HEK293 (cell line): ENCODE measurements around the gene GJD4.

Experiments
- CTCF ChIA-PET: fragments of 350-600 bp; formaldehyde crosslinking; extraction: SDS; loops from one replicate; lab custom pipeline; 2021; ENCODE audit warnings: antibody characterized with exemption; lab: Yijun Ruan, JAX
- POLR2A ChIA-PET: fragments of 300-600 bp; formaldehyde crosslinking; extraction: SDS; loops from one replicate; lab custom pipeline; 2020; ENCODE audit warnings: antibody characterized with exemption, inconsistent platforms; lab: Yijun Ruan, JAX
- H3K27ac ChIP-seq: fragments of 200-500 bp; sonication (Bioruptor generic); 2 replicates; pipeline ENCODE4 v1.5.1; 2014; ENCODE audit warnings: low read depth, low read length, control low read depth, inconsistent platforms; ENCODE audit errors: extremely low read depth
- H3K36me3 ChIP-seq, 2 experiments: fragments of 200-500 bp in 1 of 2; sonication (Bioruptor generic) in 1 of 2; 1 replicate in 1 of 2; 2 replicates in 1 of 2; pipeline ENCODE4 v1.5.1; 2014 to 2017; ENCODE audit warnings: inconsistent platforms in 2 of 2, low read length in 2 of 2; ENCODE audit not compliant: control insufficient read depth in 2 of 2, insufficient read depth in 1 of 2
- H3K4me1 ChIP-seq: fragments of 200-500 bp; sonication (Bioruptor generic); 2 replicates; pipeline ENCODE4 v1.5.1; 2014; ENCODE audit warnings: mild to moderate bottlenecking, low read length, inconsistent platforms; ENCODE audit not compliant: control insufficient read depth, insufficient read depth
- H3K4me3 ChIP-seq: 2 replicates; pipeline ENCODE4 v1.5.1; 2011; ENCODE audit warnings: low read depth, mild to moderate bottlenecking, control low read depth, low read length, moderate library complexity
- H3K9me3 ChIP-seq: fragments of 200-500 bp; sonication (Bioruptor generic); 2 replicates; pipeline ENCODE4 v1.5.1; 2014; ENCODE audit warnings: low read depth, low read length, inconsistent platforms; ENCODE audit not compliant: control insufficient read depth, insufficient read depth
- GLI4 ChIP-seq: fragments of 450-650 bp; formaldehyde crosslinking; IDR thresholded peaks from 2 replicates; pipeline ENCODE4 v1.5.1; 2016; ENCODE audit warnings: missing biosample characterization, missing genetic modification characterization
- GLIS1 ChIP-seq: fragments of 450-650 bp; formaldehyde crosslinking; IDR thresholded peaks from 2 replicates; pipeline ENCODE4 v1.5.1; 2016; ENCODE audit warnings: missing biosample characterization, missing genetic modification characterization
- HOXA7 ChIP-seq: sonication (generic); formaldehyde crosslinking; IDR thresholded peaks from 2 replicates; pipeline ENCODE4 v1.8.1; 2022; ENCODE audit warnings: missing genetic modification reagents, borderline replicate concordance
- KLF10 ChIP-seq: fragments of 450-650 bp; IDR thresholded peaks from 2 replicates; pipeline ENCODE4 v1.5.1; 2018; ENCODE audit warnings: missing biosample characterization, mild to moderate bottlenecking, missing genetic modification characterization
- SCRT2 ChIP-seq: fragments of 450-650 bp; formaldehyde crosslinking; IDR thresholded peaks from 2 replicates; pipeline ENCODE4 v1.5.1; 2016; ENCODE audit warnings: missing biosample characterization, missing genetic modification characterization
- ZNF138 ChIP-seq: fragments of 450-650 bp; formaldehyde crosslinking; IDR thresholded peaks from 2 replicates; pipeline ENCODE4 v1.5.1; 2016; ENCODE audit warnings: missing biosample characterization, missing genetic modification characterization, borderline replicate concordance
- ZNF175 ChIP-seq: fragments of 450-650 bp; formaldehyde crosslinking; IDR thresholded peaks from 2 replicates; pipeline ENCODE4 v1.5.1; 2016; ENCODE audit warnings: missing biosample characterization, missing genetic modification characterization
- ZNF266 ChIP-seq: fragments of 450-650 bp; formaldehyde crosslinking; IDR thresholded peaks from 2 replicates; pipeline ENCODE4 v1.5.1; 2016; ENCODE audit warnings: missing biosample characterization, missing genetic modification characterization, low read depth
- ZNF350 ChIP-seq: fragments of 450-650 bp; formaldehyde crosslinking; IDR thresholded peaks from 2 replicates; pipeline ENCODE4 v1.5.0; 2017; ENCODE audit warnings: missing biosample characterization, mild to moderate bottlenecking, missing genetic modification characterization
- ZNF404 ChIP-seq: fragments of 450-650 bp; formaldehyde crosslinking; IDR thresholded peaks from 2 replicates; pipeline ENCODE4 v1.5.1; 2017; ENCODE audit warnings: missing biosample characterization, missing genetic modification characterization
- ZNF426 ChIP-seq: fragments of 450-650 bp; formaldehyde crosslinking; IDR thresholded peaks from 2 replicates; pipeline ENCODE4 v1.5.1; 2017; ENCODE audit warnings: missing biosample characterization, missing genetic modification characterization, mild to moderate bottlenecking, inconsistent platforms, moderate library complexity
- ZNF610 ChIP-seq: fragments of 450-650 bp; formaldehyde crosslinking; IDR thresholded peaks from 2 replicates; pipeline ENCODE4 v1.5.1; 2016; ENCODE audit warnings: missing biosample characterization, missing genetic modification characterization, borderline replicate concordance
- ZNF658 ChIP-seq: fragments of 450-650 bp; formaldehyde crosslinking; IDR thresholded peaks from 2 replicates; pipeline ENCODE4; 2016; ENCODE audit warnings: missing biosample characterization, missing genetic modification characterization
- ZNF701 ChIP-seq: fragments of 450-650 bp; formaldehyde crosslinking; IDR thresholded peaks from 2 replicates; pipeline ENCODE4 v1.5.1; 2016; ENCODE audit warnings: missing biosample characterization, missing genetic modification characterization
- ZNF707 ChIP-seq: fragments of 450-650 bp; formaldehyde crosslinking; IDR thresholded peaks from 2 replicates; pipeline ENCODE4 v1.5.1; 2016; ENCODE audit warnings: missing biosample characterization, missing genetic modification characterization
- TF ChIP-seq, protein P1 (sequence below): fragments of 450-650 bp; IDR thresholded peaks from 2 replicates; pipeline ENCODE4 v1.5.1; 2018; ENCODE audit warnings: missing biosample characterization, missing genetic modification characterization
- TF ChIP-seq, protein P2 (sequence below): fragments of 450-650 bp; formaldehyde crosslinking; IDR thresholded peaks from 2 replicates; pipeline ENCODE4 v1.5.1; 2017; ENCODE audit warnings: missing biosample characterization, missing genetic modification characterization
- TF ChIP-seq, protein P3 (sequence below): fragments of 450-650 bp; formaldehyde crosslinking; IDR thresholded peaks from 2 replicates; pipeline ENCODE4; 2016; ENCODE audit warnings: missing biosample characterization, missing genetic modification characterization

The GJD4 gene

DNA sequence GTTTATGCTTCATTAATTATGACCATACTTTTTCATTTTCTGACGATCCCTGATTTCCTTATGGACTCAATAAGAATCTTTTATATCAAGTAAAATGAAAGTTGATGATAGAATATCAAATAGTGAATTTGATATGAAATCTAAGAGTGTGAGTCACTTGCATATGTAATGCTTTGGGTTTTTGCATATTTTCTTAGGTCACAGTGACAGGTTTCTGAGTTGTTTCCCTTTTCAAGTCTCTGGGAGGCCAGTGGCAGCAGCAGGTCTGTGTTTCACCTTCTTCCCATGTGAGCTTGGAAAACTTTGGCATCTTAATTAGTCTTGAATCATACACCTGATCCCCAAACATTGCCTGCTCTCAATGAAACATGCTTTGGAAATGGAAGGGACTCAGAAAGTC lies 34.7 kb upstream of the GJD4 start:
- Histone ChIP-seq H3K27ac (no peak overlapping the region), H3K36me3 (peaks cover 0 to 31% of the 10 kb centered on the region in 2 experiments; a peak in 2 of 3 replicates), H3K4me1 (no peaks in the 10 kb centered on the region), H3K4me3 (no peak overlapping the region), H3K9me3 (no peaks in the 10 kb centered on the region)
- ChIA-PET POLR2A (no interaction called here), CTCF (no interaction called here)
- TF ChIP-seq ZNF404 (tag by site-specific recombination) (no peak), ZNF707 (tag by site-specific recombination) (no peak), ZNF426 (no peak), ZNF138 (tag by site-specific recombination) (no peak), ZNF701 (tag by site-specific recombination) (no peak), ZNF266 (tag by site-specific recombination) (no peak)
- TF ChIP-seq, protein P1, sequence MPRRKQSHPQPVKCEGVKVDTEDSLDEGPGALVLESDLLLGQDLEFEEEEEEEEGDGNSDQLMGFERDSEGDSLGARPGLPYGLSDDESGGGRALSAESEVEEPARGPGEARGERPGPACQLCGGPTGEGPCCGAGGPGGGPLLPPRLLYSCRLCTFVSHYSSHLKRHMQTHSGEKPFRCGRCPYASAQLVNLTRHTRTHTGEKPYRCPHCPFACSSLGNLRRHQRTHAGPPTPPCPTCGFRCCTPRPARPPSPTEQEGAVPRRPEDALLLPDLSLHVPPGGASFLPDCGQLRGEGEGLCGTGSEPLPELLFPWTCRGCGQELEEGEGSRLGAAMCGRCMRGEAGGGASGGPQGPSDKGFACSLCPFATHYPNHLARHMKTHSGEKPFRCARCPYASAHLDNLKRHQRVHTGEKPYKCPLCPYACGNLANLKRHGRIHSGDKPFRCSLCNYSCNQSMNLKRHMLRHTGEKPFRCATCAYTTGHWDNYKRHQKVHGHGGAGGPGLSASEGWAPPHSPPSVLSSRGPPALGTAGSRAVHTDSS (tag by site-specific recombination): no peak

DNA sequence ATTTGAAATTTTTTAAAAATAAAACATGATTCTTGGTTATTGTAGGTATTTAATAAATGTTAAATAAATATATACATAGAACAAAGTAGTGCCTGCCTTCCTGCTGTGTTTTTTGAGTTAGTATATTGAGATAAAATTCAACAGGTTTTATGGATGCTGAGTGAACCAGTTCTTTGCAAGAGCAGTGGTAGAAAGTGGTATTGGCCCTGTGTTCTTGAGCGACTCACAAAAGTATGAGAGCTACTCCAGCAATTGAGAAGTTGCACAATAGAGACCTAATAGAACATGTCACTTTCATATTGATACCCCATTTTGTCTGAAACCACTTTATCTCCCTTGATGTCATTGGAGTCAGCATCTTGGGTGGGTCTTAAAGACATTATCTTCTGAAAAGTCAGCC lies 32.6 kb upstream of the GJD4 start:
- Histone ChIP-seq H3K4me3 (no peak overlapping the region), H3K27ac (no peak overlapping the region), H3K9me3 (no peaks in the 10 kb centered on the region), H3K36me3 (peaks cover 0 to 19% of the 10 kb centered on the region in 2 experiments; a peak in 1 of 3 replicates), H3K4me1 (no peaks in the 10 kb centered on the region)
- TF ChIP-seq SCRT2 (tag by site-specific recombination): 0 out of 2 replicates have a peak, but pooled peaks have one; percentile 19
- TF ChIP-seq GLI4 (tag by site-specific recombination): no peak
- ChIA-PET CTCF (interaction anchor here (1.7 kb wide), 1 partner anchor 10 kb away, joined by 8 read pairs; no protein-coding TSS in a partner anchor), POLR2A (no interaction called here)

DNA sequence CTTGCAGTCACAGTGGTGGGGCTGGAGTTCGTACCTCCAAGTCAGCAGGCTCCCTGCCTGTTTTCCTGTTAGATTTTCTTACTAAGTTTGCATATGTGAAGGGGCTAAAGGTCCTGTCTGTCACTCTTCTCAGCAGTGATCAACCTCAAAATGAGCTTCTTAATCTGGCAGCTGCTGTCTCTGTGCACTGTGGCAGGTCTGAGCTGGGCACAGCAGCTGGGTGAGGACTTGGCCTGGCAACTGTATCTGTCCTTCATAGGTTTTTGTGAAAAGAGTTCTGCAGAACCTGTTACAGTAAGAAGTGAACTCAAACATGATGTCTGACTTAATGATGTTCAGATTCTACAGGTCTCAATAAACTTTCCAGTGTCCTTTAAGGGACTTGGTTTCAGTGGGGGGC lies 31.3 kb upstream of the GJD4 start:
- TF ChIP-seq ZNF658 (tag by site-specific recombination) (no peak), ZNF707 (tag by site-specific recombination) (no peak)
- POLR2A ChIA-PET: no interaction called here
- no peak overlapping the region for H3K27ac ChIP-seq
- no peak overlapping the region for H3K4me3 ChIP-seq
- CTCF ChIA-PET: interaction anchor here (0.5 to 2.0 kb wide), 3 partner anchors 11 to 75 kb away, joined by 3 to 8 read pairs (median 4); no protein-coding TSS in a partner anchor
- H3K36me3 ChIP-seq: peaks cover 0 to 9% of the 10 kb centered on the region in 2 experiments; a peak in 1 of 3 replicates
- no peaks in the 10 kb centered on the region for H3K4me1 ChIP-seq
- H3K9me3 ChIP-seq: no peaks in the 10 kb centered on the region

DNA sequence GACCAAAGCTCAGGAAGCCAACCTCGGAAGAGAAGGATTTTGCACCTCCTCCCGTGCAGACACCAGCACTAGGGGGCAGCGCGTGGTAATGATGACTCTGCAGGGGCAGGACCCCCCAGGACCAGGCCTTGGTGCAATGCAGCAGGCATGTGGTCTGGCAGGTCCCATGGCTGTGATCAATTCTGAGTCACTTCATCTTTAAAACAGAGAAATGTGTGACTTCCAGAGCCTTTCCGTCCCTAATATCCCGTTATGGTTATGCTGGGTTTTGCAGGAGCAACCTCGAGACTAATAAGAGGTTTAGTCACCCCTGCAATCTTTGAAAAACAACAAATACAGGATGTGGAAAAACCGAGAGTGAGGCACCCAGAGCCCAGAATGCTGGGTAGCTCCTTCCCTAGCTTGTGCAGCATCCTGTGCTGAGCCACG lies 30.2 kb upstream of the GJD4 start:
- Histone ChIP-seq H3K36me3 (no peaks in the 10 kb centered on the region), H3K4me1 (no peaks in the 10 kb centered on the region), H3K27ac (no peak overlapping the region), H3K9me3 (no peaks in the 10 kb centered on the region), H3K4me3 (no peak overlapping the region)
- ChIA-PET CTCF (interaction anchor here (0.5 to 2.0 kb wide), 5 partner anchors 12 to 305 kb away, joined by 3 to 8 read pairs (median 3); no protein-coding TSS in a partner anchor), POLR2A (no interaction called here)
- TF ChIP-seq, protein P2, sequence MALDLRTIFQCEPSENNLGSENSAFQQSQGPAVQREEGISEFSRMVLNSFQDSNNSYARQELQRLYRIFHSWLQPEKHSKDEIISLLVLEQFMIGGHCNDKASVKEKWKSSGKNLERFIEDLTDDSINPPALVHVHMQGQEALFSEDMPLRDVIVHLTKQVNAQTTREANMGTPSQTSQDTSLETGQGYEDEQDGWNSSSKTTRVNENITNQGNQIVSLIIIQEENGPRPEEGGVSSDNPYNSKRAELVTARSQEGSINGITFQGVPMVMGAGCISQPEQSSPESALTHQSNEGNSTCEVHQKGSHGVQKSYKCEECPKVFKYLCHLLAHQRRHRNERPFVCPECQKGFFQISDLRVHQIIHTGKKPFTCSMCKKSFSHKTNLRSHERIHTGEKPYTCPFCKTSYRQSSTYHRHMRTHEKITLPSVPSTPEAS (tag by site-specific recombination): no peak
- TF ChIP-seq GLIS1 (tag by site-specific recombination): peak; percentile 58; the same call in 1 of the 2 replicates

DNA sequence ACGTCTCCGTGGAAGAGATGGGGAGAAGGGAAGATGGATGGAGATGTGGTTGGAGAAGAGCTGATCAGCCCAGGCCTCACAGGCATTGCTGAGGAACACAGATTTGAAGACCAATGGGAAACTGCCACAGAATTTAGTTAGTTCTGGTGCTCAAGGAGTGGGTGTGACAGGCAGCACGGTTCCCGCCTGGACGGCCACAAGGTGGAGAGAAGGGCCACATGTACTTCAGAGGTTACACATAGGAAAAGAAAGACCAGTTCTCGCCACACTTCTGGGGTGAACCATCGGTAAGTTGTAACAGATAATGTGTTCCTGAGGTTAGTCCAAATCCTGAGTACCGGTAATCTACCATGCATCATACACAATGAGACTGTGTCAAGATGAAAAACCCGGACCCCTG lies 29.5 kb upstream of the GJD4 start:
- H3K4me1 ChIP-seq: no peaks in the 10 kb centered on the region
- CTCF ChIA-PET: interaction anchor here (0.7 to 2.0 kb wide), 4 partner anchors 12 to 337 kb away, joined by 3 to 8 read pairs (median 3); no protein-coding TSS in a partner anchor
- no peak overlapping the region for H3K4me3 ChIP-seq
- POLR2A ChIA-PET: no interaction called here
- H3K36me3 ChIP-seq: no peaks in the 10 kb centered on the region
- no peaks in the 10 kb centered on the region for H3K9me3 ChIP-seq
- H3K27ac ChIP-seq: no peak overlapping the region
- TF ChIP-seq ZNF175 (tag by site-specific recombination) (no peak), ZNF610 (tag by site-specific recombination) (no peak), ZNF350 (tag by site-specific recombination) (no peak), HOXA7 (CRISPR knock-in tag) (no peak), KLF10 (tag by site-specific recombination) (no peak)
- TF ChIP-seq, protein P3, sequence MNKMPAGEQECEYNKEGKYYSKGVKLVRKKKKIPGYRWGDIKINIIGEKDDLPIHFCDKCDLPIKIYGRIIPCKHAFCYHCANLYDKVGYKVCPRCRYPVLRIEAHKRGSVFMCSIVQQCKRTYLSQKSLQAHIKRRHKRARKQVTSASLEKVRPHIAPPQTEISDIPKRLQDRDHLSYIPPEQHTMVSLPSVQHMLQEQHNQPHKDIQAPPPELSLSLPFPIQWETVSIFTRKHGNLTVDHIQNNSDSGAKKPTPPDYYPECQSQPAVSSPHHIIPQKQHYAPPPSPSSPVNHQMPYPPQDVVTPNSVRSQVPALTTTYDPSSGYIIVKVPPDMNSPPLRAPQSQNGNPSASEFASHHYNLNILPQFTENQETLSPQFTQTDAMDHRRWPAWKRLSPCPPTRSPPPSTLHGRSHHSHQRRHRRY: no peak
